Measurements from ENCODE around the gene IGLL5.

IGLL5 gene

DNA sequence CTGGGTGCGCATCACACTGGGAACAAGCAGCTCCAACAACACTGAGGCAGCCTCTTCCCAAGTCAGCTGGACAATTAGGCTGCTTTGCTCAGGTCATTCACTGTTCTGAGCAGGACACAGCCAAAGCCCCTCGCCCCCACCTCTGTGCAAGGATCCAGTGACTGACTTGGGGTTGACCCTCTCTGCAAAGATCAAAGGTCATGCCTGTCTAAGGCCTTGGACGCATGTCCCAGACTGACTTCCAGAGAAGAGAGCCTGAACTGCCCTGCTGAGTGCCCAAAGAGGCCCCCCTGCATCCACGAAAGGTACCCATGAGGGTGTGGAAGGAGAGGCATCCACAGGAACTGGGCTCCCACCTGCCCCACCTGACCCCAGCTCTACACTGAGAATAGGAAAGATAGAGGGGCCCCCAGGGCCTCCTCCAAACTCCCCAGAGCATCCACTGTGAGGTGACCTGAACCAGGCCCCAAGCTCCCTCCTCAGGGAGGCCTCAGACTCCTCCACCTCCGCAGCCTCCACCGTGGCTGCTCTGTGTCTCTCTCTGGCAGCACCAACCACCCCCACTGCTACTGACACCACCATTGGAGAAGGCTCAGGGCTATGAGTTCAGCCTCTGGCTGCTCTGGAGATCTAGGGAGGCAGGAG lies 53.5 kb downstream of the IGLL5 start:
- no peak for DNase-seq

DNA sequence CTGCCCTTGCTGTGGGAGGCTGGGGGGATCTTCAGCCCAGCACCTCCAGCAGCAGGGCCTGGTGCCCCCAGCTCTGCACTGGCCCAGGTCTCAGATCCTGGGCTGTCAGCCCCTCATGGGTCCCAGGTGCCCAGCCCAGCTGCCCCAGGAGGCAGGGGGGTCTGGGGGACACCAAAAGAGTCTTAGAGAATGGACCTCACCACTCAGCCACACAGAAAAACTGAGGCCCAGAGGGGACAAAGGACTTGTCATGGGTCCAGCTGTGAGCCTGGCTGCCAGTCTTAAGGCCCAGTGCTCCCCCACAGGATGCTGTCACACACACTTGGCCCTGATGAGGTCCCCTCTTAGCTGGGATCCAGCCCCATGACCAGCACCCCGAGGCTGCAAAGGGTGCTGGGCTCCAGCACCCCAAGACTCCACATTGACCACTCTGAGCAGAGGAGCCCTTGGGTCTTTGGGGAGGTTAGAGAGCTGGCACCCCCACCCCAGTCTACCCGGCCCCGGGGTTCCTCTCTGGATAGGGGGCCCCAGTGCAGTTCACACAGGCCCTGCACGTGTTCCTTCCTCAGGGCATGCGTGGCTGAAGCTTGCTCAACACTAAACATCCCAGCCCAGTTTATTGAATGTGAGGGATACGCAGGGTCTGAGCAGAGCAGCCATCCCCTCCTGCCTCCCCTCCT lies 54.4 kb downstream of the IGLL5 start:
- no peak for DNase-seq

DNA sequence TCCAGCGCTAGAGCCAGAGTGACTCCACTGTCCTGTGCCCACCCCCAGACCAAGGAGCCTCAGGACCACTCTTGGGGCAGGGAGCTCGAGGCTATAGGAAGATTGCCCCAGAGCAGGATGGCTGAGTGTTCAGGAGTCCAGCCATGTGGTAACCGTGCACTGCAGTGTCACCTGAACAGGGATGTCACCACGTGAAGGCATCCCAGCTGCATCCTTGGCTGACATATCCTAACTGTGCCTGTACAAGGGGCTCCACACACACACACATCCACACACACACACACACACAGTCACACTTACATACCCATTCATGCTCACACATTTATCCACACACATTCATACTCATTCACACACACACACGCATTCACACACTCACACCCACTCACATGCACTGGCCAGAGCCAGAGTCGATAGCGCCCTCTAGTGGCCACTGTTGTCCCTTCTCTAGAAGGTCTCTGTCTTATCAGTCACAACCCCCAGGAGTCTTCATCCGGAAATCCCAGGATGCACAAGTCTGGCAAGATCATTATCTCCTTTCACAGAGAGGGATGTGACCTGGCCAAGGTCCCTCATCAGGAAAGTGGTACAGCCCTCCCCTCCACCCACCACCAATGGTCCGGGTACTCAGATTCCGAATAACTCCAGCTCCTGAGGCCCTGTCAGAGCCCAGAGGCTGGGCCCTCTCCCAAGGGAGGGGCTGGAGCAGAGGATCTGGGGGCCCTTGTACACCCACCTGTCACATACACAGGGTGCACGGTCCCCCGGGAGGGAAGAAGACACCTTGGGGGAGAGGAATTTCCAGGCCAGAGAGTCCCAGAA lies 55.1 kb downstream of the IGLL5 start:
- DNase-seq = peak; percentile 77

DNA sequence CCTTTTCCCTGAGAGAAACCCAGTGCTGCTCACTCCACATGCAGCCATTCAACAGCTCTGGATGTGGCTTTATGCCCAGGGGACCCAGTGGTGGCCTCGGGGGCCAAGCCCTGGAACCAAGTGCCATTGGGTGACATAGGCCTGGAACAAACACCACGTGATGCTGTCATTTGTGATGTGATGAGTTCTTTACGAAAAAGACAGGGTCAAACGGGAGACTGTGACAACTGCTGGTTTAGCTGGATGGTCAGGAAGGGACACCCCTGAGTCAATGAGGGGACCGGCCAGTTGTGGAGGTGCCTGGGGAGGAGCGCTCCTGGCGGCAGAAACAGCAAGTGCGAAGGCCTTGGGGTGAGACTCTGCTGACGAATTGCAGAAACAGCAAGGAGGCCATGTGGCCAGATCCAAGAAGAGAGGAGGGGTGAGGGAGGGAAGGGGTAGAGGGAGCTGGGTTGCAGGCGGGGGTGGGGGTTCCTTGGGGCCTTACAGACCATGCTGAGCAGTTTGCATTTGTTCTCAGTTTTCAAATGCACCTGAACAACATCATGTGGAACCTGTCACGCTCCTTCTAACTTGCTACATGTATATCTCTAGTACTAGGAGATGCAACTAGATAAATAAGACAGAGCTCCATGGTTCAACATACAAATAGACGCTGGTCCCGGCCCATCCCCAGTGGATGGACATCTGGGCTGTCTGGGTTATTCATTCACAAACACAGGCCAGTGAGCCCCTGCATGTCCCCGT lies 56.1 kb downstream of the IGLL5 start:
- no peak for DNase-seq

- DNase-seq = no peak
These were observed 56.8 kb downstream of the IGLL5 start for GRCh38 chr22:22944268-22944985.

DNA sequence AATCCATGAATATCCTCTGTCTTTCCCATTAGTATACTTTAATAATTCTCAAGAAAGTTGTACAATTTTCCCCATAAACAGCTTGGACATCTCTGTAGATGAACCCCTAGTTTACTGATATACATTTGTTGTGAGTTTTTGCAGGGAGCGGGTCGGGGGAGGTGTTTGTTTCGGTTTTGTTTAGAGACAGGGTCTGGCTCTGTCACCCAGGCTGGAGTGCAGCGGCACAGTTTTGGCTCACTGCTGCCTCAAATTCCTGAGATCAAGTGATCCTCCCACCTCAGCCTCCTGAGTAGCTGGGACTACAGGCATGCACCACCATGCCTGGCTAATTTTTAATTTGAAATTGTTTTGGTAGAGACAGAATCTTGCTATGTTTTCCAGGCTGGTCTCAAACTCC lies 57.6 kb downstream of the IGLL5 start:
- DNase-seq = no peak

Data from CD4-positive, alpha-beta T cell treated with Interferon gamma for 1 hour (primary cell).